ENCODE data around the gene CBLC.

The CBLC gene

DNA sequence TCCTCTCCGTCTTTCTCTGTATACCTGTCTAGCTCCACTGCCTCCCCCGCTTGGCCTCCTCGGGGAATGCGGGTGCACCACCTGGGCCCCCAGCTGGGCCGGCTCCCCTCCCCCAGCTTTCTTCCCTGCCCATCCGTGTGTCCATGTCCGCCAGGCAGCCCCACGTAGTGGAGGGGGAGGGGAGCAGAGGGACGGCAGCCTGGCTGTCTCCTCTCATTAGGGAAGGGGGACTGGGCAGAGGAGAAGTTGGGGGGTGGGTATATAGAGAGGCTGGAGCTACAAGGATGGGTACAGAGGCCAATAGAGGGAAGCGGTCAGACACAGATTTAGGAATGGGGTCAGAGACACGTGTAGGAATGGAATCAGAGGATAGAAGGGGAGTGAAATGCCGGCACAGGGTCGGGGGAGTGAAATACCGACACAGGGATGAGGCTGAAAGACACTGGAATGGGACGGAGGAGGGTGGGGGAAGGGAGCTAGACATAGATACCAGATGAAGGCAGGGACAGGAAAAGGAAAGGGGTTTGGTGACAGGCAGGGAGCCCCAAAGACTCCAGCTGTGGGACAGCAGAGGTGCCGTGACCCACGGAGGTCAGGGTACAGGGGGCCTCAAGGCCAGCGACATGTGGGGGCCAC lies 71.2 kb downstream of the CBLC start:
- no peak for TF ChIP-seq SIN3A (IDR thresholded peaks at IDR 0.05; ENCODE audit: borderline replicate concordance, insufficient read depth, low read length)
- no peak for TF ChIP-seq REST (IDR thresholded peaks at IDR 0.05; ENCODE audit: insufficient read depth in 1 of 2, low read depth in 2 of 2, low read length in 2 of 2)
- no peak; the same call in 1 of the 2 replicates for TF ChIP-seq POLR2AphosphoS5 (IDR thresholded peaks at IDR 0.05; ENCODE audit: low read depth, low read length)
- TF ChIP-seq TAF1 (IDR thresholded peaks at IDR 0.05; ENCODE audit: borderline replicate concordance, insufficient read depth, low read length) = no peak
- peak; percentile 6 for TF ChIP-seq FOXP2 (optimal IDR thresholded peaks at IDR 0.05; ENCODE audit: borderline replicate concordance, extremely low read depth, extremely low read length, insufficient read depth)
